ENCODE data around the gene CMTM5.

The CMTM5 gene, protein sequence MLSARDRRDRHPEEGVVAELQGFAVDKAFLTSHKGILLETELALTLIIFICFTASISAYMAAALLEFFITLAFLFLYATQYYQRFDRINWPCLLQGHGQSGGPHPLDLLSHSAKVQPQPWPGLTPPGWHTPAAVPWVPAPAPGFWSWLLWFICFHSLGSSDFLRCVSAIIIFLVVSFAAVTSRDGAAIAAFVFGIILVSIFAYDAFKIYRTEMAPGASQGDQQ

DNA sequence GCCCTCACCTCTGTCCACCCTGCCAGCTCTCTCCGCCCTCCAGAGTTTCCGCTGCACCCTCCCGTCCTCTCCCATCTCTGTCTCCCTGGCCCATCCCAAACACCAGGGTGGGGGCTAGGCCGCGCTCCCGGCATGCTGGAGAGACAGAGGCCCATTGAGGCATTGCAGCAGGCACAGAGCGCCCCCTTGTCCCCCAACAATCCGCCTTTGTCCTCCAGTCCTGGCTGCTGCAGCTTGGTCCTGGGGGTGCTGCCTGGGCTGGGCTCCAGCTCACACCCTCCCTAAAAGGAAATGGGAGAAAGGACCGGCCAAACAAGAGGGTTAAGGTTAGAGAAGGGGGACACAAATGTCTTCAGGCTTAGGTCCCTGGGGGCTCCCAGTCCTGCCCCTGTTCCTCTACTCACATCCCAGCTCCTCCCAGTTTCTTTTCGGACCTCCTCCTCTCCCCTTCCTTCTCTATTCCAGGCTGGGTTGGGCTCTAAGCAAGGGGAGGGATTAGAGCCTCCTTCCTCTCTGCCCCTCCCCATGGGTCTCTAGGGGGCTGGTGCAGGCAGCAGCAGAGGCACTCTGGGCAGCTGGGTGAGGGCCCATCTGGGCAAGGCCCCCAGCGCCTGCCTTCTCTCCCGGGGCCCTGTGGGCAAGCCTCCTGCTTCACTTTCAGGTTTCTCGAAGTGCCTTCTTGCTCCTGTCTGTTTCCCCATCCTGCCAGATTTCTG lies at the start of gene CMTM5:
CMTM5 (plus strand) TSS at position 565 of the 716 bp plus-strand sequence. CDS start 206 bp downstream, outside the sequence.
- H3K4me3 ChIP-seq (ENCODE audit: low read length), result no peak within 1 kb of the TSS
- TF ChIP-seq ZNF274 (IDR thresholded peaks at IDR 0.05; ENCODE audit: low read depth, low read length), result no peak

- no peak overlapping the region for H3K4me3 ChIP-seq (ENCODE audit: low read length)
- no peak for TF ChIP-seq ZNF274 (IDR thresholded peaks at IDR 0.05; ENCODE audit: low read depth, low read length)
These were observed 48.7 kb upstream of the CMTM5 start for GRCh38 chr14:23327947-23328744.

GRCh38 chr14:23335623-23336022 lies 41.2 kb upstream of the CMTM5 start:
- no peak for TF ChIP-seq ZNF274 (IDR thresholded peaks at IDR 0.05; ENCODE audit: low read depth, low read length)

DNA sequence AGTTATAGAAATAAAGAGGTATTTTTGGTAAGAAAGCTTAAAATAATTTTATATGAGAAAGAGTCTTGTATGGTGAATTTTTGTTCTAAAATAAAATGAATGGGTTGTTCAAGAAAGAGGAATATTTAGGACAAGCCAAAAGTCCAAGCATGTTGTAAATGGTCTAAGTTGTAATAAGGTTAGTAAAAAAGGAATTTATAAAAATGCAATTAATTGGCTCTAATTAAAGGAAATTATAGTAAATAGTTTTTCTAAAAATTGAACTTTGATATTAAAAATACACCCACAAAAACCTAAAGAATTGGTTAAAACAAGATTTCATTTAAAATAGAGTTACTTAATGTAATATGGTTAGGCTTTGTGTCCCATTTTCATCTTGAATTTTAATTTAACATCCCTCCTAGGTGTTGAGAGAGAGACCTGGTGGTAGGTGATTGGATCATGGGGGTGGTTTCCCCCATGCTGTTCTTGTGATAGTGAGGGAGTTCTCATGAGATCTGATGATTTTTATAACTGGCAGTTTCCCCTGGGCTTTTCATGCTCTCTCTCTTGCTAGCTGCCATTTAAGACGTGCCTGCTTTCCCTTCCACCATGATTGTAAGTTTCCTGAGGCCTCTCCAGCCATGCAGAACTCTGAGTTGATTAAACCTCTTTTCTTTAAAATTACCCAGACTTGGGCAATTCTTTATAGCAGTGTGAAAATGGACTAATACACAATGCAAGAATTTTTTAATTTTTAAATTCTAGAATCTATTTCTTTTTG lies 37.2 kb upstream of the CMTM5 start:
- TF ChIP-seq ZNF274 (IDR thresholded peaks at IDR 0.05; ENCODE audit: low read depth, low read length), result no peak
- H3K4me3 ChIP-seq (ENCODE audit: low read length), result no peak overlapping the region

More at GRCh38 chr14:23335623-23336022, 41.2 kb upstream of the CMTM5 start:
- H3K4me3 ChIP-seq (ENCODE audit: low read length), result no peak overlapping the region

GRCh38 chr14:23344481-23344880 lies 32.4 kb upstream of the CMTM5 start:
- TF ChIP-seq ZNF274 (IDR thresholded peaks at IDR 0.05; ENCODE audit: low read depth, low read length), result no peak
- H3K4me3 ChIP-seq (ENCODE audit: low read length), result no peak overlapping the region

- no peak overlapping the region for H3K4me3 ChIP-seq (ENCODE audit: low read length)
- TF ChIP-seq ZNF274 (IDR thresholded peaks at IDR 0.05; ENCODE audit: low read depth, low read length), result no peak
These were observed 30.7 kb upstream of the CMTM5 start for GRCh38 chr14:23345987-23346692.

DNA sequence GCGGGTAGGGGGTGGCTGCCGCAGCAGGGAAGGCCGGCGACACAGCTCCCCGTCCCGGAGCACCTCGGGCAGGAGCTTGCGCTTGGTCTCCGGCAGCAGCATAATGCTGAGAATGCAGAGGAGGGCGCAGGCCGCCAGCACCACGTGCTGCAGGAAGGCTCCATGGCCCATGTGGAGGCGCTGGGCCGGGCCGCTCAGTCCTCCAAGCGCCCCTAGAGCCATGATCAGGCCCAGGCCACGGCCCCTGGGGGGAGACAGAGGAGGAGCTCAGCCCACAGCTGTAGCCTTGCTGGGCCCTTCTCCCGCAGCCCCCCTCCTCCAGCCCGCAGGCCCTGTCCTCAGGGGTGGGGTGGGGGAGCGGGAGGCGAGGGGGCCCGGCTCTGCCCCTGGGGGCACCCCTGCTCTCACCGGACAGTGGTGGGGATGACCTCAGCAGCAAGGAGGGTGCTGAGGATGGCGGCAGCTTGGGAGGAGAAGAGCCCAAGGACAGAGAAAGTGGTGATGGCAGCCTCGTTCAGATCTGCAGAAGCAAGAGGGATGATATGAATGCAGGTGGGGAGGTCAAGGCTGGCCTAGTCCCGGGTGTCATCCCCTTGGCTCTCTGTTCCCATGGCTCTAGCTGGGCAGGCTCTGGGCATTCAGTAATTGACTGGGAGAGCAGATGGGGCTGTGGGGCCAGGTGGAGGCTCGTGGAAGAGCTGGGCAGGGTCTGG lies 30.0 kb upstream of the CMTM5 start:
- TF ChIP-seq ZNF274 (IDR thresholded peaks at IDR 0.05; ENCODE audit: low read depth, low read length), result no peak
- H3K4me3 ChIP-seq (ENCODE audit: low read length), result no peak overlapping the region

DNA sequence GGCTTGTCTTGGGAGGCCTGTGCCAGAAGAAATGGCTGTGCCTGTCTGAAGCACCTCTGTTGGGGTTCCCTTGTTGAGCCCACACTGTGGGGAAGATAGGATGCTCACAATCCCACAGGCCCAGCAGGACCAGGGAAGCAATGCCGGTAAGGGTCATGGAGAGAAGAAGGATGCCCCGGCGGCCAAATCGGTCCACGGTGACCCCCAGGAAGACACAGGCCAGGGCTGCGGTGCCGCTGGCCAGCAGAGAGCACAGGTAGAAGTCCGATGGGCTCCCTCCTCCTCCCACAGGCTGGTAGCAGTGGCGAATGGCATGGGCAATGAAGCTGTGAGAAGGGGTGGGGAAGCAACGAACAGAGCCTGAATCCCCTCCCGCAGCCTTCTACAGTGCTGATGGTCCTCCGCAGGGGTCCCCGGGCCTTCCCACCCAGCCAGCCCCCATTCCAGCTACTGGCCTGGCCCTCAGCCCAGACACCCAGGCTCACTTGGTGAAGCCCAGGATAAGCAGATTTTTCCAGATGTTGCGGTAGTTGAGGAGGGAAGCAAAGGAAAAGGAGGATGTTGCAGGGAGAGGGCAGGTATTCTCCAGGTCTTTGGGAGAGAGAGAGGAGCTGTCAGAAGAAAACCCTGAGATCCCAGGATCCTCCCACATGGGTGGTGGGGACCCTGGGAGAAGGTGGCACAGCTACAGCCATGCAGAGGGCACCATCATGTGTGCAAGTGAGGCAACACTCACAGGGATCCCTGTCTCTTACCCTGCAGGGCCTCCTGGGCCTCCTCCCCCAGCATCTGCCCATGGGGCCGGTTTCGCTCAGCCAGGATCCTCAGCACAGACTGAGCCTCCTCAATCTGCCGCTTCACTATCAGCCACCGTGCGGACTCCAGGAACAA lies 29.2 kb upstream of the CMTM5 start:
- TF ChIP-seq ZNF274 (IDR thresholded peaks at IDR 0.05; ENCODE audit: low read depth, low read length), result no peak
- no peak overlapping the region for H3K4me3 ChIP-seq (ENCODE audit: low read length)

DNA sequence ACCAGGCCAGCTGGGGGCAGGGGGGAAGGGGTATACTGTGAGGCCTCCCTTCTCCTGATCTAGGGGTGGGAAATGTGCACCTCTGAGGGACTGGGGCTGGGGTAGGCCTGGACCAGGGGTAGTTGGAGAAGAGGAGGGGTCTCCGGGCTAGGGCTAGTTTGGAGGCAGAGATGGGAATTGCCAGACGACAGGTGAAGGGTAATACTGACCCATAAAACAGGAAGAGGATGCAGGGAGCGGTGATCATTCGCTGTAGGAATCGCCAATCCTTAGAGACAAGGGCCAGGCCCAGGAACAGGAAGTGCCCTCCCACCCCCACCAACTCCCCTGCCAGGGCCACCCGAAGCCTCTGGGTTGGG lies 28.6 kb upstream of the CMTM5 start:
- H3K4me3 ChIP-seq (ENCODE audit: low read length), result no peak overlapping the region
- TF ChIP-seq ZNF274 (IDR thresholded peaks at IDR 0.05; ENCODE audit: low read depth, low read length), result no peak

DNA sequence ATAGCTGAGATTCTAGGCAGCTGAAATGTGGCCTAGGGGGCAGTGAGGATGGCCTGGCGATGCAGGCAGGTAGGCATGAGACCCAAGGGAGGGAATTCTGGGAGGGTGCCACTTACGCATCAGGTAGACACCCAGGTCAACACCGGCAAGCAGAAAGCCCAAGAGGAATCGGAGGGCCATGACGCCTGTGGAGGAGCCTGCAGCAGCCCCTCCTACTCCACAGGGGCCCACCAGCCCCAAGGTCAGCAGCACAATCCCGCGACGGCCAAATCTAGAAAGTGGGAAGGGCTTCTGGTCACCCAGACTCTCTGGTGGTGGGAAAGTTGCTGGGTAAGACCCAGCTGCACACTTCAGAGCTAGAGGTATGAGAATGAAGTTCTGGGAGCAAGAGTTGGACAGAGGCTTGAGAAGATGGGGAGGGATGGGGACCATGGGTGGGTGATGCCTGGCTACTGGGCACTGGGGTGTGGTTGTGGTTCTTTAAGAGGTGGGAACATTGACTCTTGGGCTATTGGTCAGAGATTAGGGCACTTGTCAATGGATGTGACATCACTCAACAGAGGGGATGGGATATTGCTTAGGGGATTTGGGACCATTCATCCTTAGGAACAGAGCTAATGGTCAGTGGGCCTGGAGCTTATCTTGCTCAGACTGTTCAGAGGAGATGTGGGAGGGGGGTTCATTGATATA lies 27.5 kb upstream of the CMTM5 start:
- no peak for TF ChIP-seq ZNF274 (IDR thresholded peaks at IDR 0.05; ENCODE audit: low read depth, low read length)
- no peak overlapping the region for H3K4me3 ChIP-seq (ENCODE audit: low read length)

GRCh38 chr14:23351681-23352505 lies 25.0 kb upstream of the CMTM5 start:
- TF ChIP-seq ZNF274 (IDR thresholded peaks at IDR 0.05; ENCODE audit: low read depth, low read length), result no peak
- no peak overlapping the region for H3K4me3 ChIP-seq (ENCODE audit: low read length)

All from GM08714 (cell line).